GM19455 (cell line): ENCODE results near the gene NUDT5.
"Not testable (repeated sequence)": the region's sequence is repeated elsewhere in the genome, so short reads cannot be mapped to it uniquely, and the experiment has no call there.

Experiments
- ATAC-seq: cut with Tn5 transposase; IDR thresholded peaks from one replicate; pipeline ENCODE4 v1.9.1; 2021; ENCODE audit not compliant: unreplicated experiment

The NUDT5 gene

GRCh38 chr10:12195603-12196506 lies at the start of gene NUDT5, which contains the start of gene CDC123:
TSS of gene NUDT5 (minus strand) at chr10:12195891. CDS start at chr10:12186291, 9,600 bp downstream.
TSS of gene CDC123 (plus strand) at chr10:12196188. CDS start at chr10:12196246, 58 bp downstream.
- ATAC-seq: peak; percentile 85

GRCh38 chr10:12243864-12244620 lies 48.4 kb upstream of the NUDT5 start:
- no peak for ATAC-seq

- ATAC-seq: no peak
These were observed 46.3 kb upstream of the NUDT5 start for GRCh38 chr10:12241810-12242529.

- no peak for ATAC-seq
These were observed 43.1 kb upstream of the NUDT5 start for GRCh38 chr10:12238821-12239220.

GRCh38 chr10:12237265-12238220 lies 41.9 kb upstream of the NUDT5 start:
- no peak for ATAC-seq

- no peak for ATAC-seq
These were observed 40.1 kb upstream of the NUDT5 start for GRCh38 chr10:12235796-12236195.

- ATAC-seq: no peak
These were observed 39.5 kb upstream of the NUDT5 start for GRCh38 chr10:12235116-12235694.

- not testable (repeated sequence) for ATAC-seq
These were observed 39.0 kb upstream of the NUDT5 start for GRCh38 chr10:12234687-12235086.

GRCh38 chr10:12228851-12229250 lies 33.2 kb upstream of the NUDT5 start:
- ATAC-seq: no peak

- ATAC-seq: not testable (repeated sequence)
These were observed 30.7 kb upstream of the NUDT5 start for GRCh38 chr10:12226438-12226837.

GRCh38 chr10:12225444-12225843 lies 29.8 kb upstream of the NUDT5 start:
- no peak for ATAC-seq

GRCh38 chr10:12221323-12222298 lies 25.9 kb upstream of the NUDT5 start:
- no peak for ATAC-seq

GRCh38 chr10:12218991-12219390 lies 23.3 kb upstream of the NUDT5 start:
- no peak for ATAC-seq

- no peak for ATAC-seq
These were observed 19.1 kb upstream of the NUDT5 start for GRCh38 chr10:12214763-12215218.

GRCh38 chr10:12214093-12214492 lies 18.4 kb upstream of the NUDT5 start:
- no peak for ATAC-seq

GRCh38 chr10:12213621-12214020 lies 17.9 kb upstream of the NUDT5 start:
- no peak for ATAC-seq

- ATAC-seq: no peak
These were observed 16.8 kb upstream of the NUDT5 start for GRCh38 chr10:12212454-12212853.

GRCh38 chr10:12208460-12208859 lies 12.8 kb upstream of the NUDT5 start:
- no peak for ATAC-seq
